GM21576 (cell line): ENCODE results near the gene TAF10.

Source experiments
- ATAC-seq: cut with Tn5 transposase; IDR thresholded peaks from one replicate; pipeline ENCODE4 v1.9.1; 2021; ENCODE audit warnings: mild to moderate bottlenecking, moderate library complexity; ENCODE audit not compliant: unreplicated experiment

TAF10 gene

GRCh38 chr11:6612213-6613041, at the start of gene TAF10:
Gene TAF10 (minus strand): TSS chr11:6612216. CDS start chr11:6612189, 27 bp downstream.
- ATAC-seq, result peak; percentile 87

GRCh38 chr11:6660712-6661111, 48.7 kb upstream of the TAF10 start:
- ATAC-seq, result no peak

GRCh38 chr11:6658647-6659046, 46.6 kb upstream of the TAF10 start:
- ATAC-seq, result no peak

GRCh38 chr11:6657346-6657745, 45.3 kb upstream of the TAF10 start:
- no peak for ATAC-seq

GRCh38 chr11:6656936-6657335, 44.9 kb upstream of the TAF10 start:
- no peak for ATAC-seq

GRCh38 chr11:6656584-6656915, 44.5 kb upstream of the TAF10 start:
- no peak for ATAC-seq

GRCh38 chr11:6655790-6656583, 44.0 kb upstream of the TAF10 start, which contains the start of gene DCHS1:
Gene DCHS1 (minus strand): TSS chr11:6655809. CDS start chr11:6641613, 14,196 bp downstream.
- no peak for ATAC-seq

GRCh38 chr11:6655020-6655789, 43.2 kb upstream of the TAF10 start:
- ATAC-seq, result no peak

GRCh38 chr11:6654281-6655019, 42.4 kb upstream of the TAF10 start:
- ATAC-seq, result no peak

GRCh38 chr11:6653656-6654055, 41.6 kb upstream of the TAF10 start:
- ATAC-seq, result no peak

GRCh38 chr11:6653097-6653496, 41.1 kb upstream of the TAF10 start:
- ATAC-seq, result no peak

- ATAC-seq, result no peak
Observed at GRCh38 chr11:6652182-6652581, 40.2 kb upstream of the TAF10 start.

GRCh38 chr11:6650980-6651379, 39.0 kb upstream of the TAF10 start:
- ATAC-seq, result no peak

- ATAC-seq, result no peak
Observed at GRCh38 chr11:6650104-6650503, 38.1 kb upstream of the TAF10 start.

GRCh38 chr11:6648501-6648900, 36.5 kb upstream of the TAF10 start:
- ATAC-seq, result no peak

GRCh38 chr11:6647836-6648235, 35.8 kb upstream of the TAF10 start:
- ATAC-seq, result no peak

GRCh38 chr11:6646918-6647679, 35.1 kb upstream of the TAF10 start:
- peak; percentile 93 for ATAC-seq

- no peak for ATAC-seq
Observed at GRCh38 chr11:6646576-6646917, 34.5 kb upstream of the TAF10 start.

GRCh38 chr11:6646071-6646470, 34.1 kb upstream of the TAF10 start:
- no peak for ATAC-seq

GRCh38 chr11:6642957-6643356, 30.9 kb upstream of the TAF10 start:
- no peak for ATAC-seq
